CD4-positive, alpha-beta T cell (primary cell): ENCODE results near the gene SLC22A9. TPM values are rescaled to one million over a fixed set of nuclear protein-coding genes. Genes with fewer than 3 reads are reported as not detected.

ENCODE experiments used
- ATAC-seq: fragments of 200-7000 bp; cut with Tn5 transposase; one replicate; pipeline ENCODE4 v1.10.0; 2022; ENCODE audit warnings: mild to moderate bottlenecking; ENCODE audit not compliant: poor library complexity
- CTCF ChIA-PET: fragments of 350-600 bp; sonication (Branson Sonifier 250); formaldehyde crosslinking; loops from one replicate; lab custom pipeline; 2021; ENCODE audit warnings: antibody characterized with exemption, inconsistent platforms; lab: Charles Lee
- POLR2A ChIA-PET: fragments of 350-600 bp; sonication (Branson Sonifier 250); formaldehyde crosslinking; loops from one replicate; lab custom pipeline; 2021; ENCODE audit warnings: antibody characterized with exemption, inconsistent platforms; lab: Charles Lee
- DNase-seq, 14 experiments: peaks; one replicate each; pipeline ENCODE4 v3.0.0-alpha.2; 2013 to 2020; ENCODE audit warnings: mixed read lengths in 2 of 14
- H3K27ac ChIP-seq, 2 donors: one replicate each; pipeline versions ENCODE4 v1.5.1 to v1.7.0; 2013; ENCODE audit warnings: low read length in 2 of 2, low read depth in 1 of 2, mild to moderate bottlenecking in 1 of 2
- H3K27me3 ChIP-seq, 2 experiments: 1 replicate in 1 of 2; 2 replicates in 1 of 2; pipeline versions ENCODE4 v1.6.1 to v1.7.0; 2013; ENCODE audit warnings: low read length in 2 of 2, control low read depth in 1 of 2, mild to moderate bottlenecking in 1 of 2, moderate library complexity in 1 of 2; ENCODE audit not compliant: insufficient read depth in 2 of 2, control insufficient read depth in 1 of 2
- H3K36me3 ChIP-seq: one replicate; pipeline ENCODE4 v1.6.1; 2013; ENCODE audit warnings: low read length, control low read depth; ENCODE audit not compliant: insufficient read depth
- H3K4me1 ChIP-seq: one replicate; pipeline ENCODE4 v1.6.1; 2013; ENCODE audit warnings: low read length, control low read depth; ENCODE audit not compliant: insufficient read depth
- H3K4me3 ChIP-seq: one replicate; pipeline ENCODE4 v1.5.1; 2013; ENCODE audit warnings: mild to moderate bottlenecking, low read length, moderate library complexity
- H3K9me3 ChIP-seq, 2 experiments: 1 replicate in 1 of 2; 2 replicates in 1 of 2; pipeline versions ENCODE4 v1.6.1 to v1.7.0; 2013; ENCODE audit warnings: low read length in 2 of 2, mild to moderate bottlenecking in 2 of 2, control low read depth in 1 of 2, moderate library complexity in 1 of 2; ENCODE audit not compliant: control insufficient read depth in 1 of 2, insufficient read depth in 1 of 2
- H3K27ac Mint-ChIP-seq: one replicate; pipeline ENCODE4 v1.8.0; 2020; ENCODE audit warnings: mixed read lengths
- H3K27me3 Mint-ChIP-seq: one replicate; pipeline ENCODE4 v1.8.0; 2021; ENCODE audit warnings: mixed read lengths
- H3K36me3 Mint-ChIP-seq: one replicate; pipeline ENCODE4 v1.8.0; 2021; ENCODE audit warnings: low read depth, mixed read lengths
- H3K4me1 Mint-ChIP-seq: one replicate; pipeline ENCODE4 v1.8.0; 2021; ENCODE audit warnings: low read depth, mixed read lengths
- H3K4me3 Mint-ChIP-seq: one replicate; pipeline ENCODE4 v1.8.0; 2020; ENCODE audit warnings: mild to moderate bottlenecking, mixed read lengths
- H3K9me3 Mint-ChIP-seq: one replicate; pipeline ENCODE4 v1.8.0; 2020; ENCODE audit warnings: mixed read lengths
- intact Hi-C, 2 experiments: fragments of 100-400 bp; cut with DNase I in 1 of 2; cut with micrococcal nuclease in 1 of 2; formaldehyde crosslinking; loops; one replicate each; pipeline versions ENCODE4 v1.15.1 to v1.9.0; 2023 to 2025; cut with DNase I, micrococcal nuclease
- total RNA-seq, 174 experiments: library from RNA in 2 of 174; stranded (reverse) in 2 of 174; gene quantifications; one replicate each; pipeline ENCODE4 v1.2.3 and lab custom pipeline; 2021 to 2026
- TF ChIP-seq, protein P1 (sequence below): fragments of 200-600 bp; IDR thresholded peaks from one replicate; pipeline ENCODE4 v1.8.0; 2022; ENCODE audit warnings: antibody characterized with exemption, mild to moderate bottlenecking

The SLC22A9 gene
- total RNA-seq, 2 experiments from 2014 or later, result not detected

DNA sequence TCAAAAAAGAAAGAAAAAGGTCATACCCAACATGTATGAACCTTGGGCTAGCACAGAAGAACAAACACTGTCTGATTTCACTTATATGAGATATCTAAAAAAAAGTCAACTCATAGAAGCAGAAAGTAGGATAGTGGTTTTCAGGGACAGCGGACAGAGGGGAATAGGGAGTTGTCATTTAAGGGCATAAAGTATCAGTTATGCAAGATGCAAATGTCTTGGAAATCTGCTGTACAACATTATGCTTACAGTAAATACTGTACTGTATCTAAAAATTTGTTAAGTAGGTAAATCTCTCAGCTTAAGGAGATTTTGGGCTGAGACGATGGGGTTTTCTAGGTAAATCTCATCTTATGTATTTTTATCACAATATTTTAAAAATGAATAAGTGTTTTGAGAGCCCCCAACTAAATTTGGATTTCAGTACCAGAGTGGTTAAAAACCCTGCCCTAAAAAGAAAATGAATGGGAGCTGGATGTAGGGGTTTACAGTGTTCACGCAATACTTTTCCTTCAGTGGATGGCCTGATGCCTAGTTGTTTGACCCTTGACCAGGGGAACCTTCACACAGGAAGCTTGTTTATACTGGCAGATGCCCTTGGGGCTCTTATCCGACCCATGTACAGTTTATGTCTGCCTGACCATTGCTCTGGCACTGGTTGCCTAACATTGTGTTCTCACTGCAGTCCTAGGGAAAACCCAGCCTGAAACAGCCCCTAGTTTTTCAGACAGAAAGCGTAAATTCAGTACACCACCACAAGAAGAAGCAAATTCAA, 34.8 kb downstream of the SLC22A9 start:
- Histone ChIP-seq H3K4me1 (no peaks in the 10 kb centered on the region), H3K27me3 (peaks cover 0 to 11% of the 10 kb centered on the region in 2 experiments), H3K9me3 (no peaks in the 10 kb centered on the region), H3K27ac (no peak overlapping the region), H3K4me3 (no peak overlapping the region), H3K36me3 (no peaks in the 10 kb centered on the region)
- no peak for DNase-seq
- intact Hi-C loops, result no loop called here
- no peak for ATAC-seq
- Mint-ChIP-seq H3K27me3 (peaks cover 43% of the 10 kb centered on the region), H3K9me3 (no peaks in the 10 kb centered on the region), H3K4me3 (no peak overlapping the region), H3K27ac (no peak overlapping the region), H3K36me3 (no peaks in the 10 kb centered on the region), H3K4me1 (no peaks in the 10 kb centered on the region)
- TF ChIP-seq, protein P1, sequence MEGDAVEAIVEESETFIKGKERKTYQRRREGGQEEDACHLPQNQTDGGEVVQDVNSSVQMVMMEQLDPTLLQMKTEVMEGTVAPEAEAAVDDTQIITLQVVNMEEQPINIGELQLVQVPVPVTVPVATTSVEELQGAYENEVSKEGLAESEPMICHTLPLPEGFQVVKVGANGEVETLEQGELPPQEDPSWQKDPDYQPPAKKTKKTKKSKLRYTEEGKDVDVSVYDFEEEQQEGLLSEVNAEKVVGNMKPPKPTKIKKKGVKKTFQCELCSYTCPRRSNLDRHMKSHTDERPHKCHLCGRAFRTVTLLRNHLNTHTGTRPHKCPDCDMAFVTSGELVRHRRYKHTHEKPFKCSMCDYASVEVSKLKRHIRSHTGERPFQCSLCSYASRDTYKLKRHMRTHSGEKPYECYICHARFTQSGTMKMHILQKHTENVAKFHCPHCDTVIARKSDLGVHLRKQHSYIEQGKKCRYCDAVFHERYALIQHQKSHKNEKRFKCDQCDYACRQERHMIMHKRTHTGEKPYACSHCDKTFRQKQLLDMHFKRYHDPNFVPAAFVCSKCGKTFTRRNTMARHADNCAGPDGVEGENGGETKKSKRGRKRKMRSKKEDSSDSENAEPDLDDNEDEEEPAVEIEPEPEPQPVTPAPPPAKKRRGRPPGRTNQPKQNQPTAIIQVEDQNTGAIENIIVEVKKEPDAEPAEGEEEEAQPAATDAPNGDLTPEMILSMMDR, result no peak
- CTCF ChIA-PET, result no interaction called here
- POLR2A ChIA-PET, result no interaction called here

DNA sequence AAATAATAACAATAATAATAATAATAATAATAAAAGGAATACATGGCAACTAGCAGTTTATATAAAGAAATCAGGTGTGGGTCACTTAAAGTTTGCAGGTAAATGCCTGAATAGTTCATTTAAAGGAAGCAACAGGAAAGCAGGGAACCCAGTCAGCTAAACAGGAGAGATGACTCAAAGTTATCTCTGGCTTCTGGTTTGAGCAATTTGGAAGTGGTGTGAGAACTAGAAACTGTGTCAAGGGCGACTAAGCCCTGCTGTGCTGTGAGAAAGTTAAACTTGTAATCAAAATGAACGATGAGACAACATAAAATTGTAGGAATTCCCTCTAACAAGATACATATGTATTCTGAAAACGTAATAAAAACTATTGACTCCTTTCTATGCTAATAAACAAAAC, 35.5 kb downstream of the SLC22A9 start:
- H3K27me3 Mint-ChIP-seq, result peaks cover 43% of the 10 kb centered on the region
- H3K9me3 ChIP-seq, result no peaks in the 10 kb centered on the region
- H3K27ac Mint-ChIP-seq, result no peak overlapping the region
- no peaks in the 10 kb centered on the region for H3K36me3 Mint-ChIP-seq
- ATAC-seq, result no peak
- H3K4me3 ChIP-seq, result no peak overlapping the region
- H3K4me1 Mint-ChIP-seq, result no peaks in the 10 kb centered on the region
- no peaks in the 10 kb centered on the region for H3K36me3 ChIP-seq
- H3K9me3 Mint-ChIP-seq, result no peaks in the 10 kb centered on the region
- intact Hi-C loops, result no loop called here
- no peak overlapping the region for H3K27ac ChIP-seq
- H3K4me3 Mint-ChIP-seq, result no peak overlapping the region
- DNase-seq, result no peak
- TF ChIP-seq, protein P1, result no peak
- CTCF ChIA-PET, result no interaction called here
- no peaks in the 10 kb centered on the region for H3K4me1 ChIP-seq
- peaks cover 0 to 11% of the 10 kb centered on the region in 2 experiments for H3K27me3 ChIP-seq
- POLR2A ChIA-PET, result no interaction called here

DNA sequence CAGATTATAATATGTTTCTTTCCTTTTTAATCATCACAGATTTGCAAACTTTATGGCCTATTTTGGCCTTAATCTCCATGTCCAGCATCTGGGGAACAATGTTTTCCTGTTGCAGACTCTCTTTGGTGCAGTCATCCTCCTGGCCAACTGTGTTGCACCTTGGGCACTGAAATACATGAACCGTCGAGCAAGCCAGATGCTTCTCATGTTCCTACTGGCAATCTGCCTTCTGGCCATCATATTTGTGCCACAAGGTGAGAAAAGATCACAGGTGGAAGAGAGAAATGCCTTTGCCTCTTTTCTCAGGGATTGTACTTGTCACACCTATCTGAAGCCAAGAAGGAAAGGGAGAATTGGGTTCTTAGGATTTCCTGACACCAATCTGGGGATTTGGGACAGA, 36.9 kb downstream of the SLC22A9 start:
- ChIA-PET POLR2A (no interaction called here), CTCF (no interaction called here)
- peaks cover 30% of the 10 kb centered on the region for H3K27me3 Mint-ChIP-seq

More for the DNA sequence above, 36.9 kb downstream of the SLC22A9 start:
- Histone ChIP-seq H3K9me3 (no peaks in the 10 kb centered on the region), H3K4me3 (no peak overlapping the region), H3K27me3 (peaks cover 4 to 11% of the 10 kb centered on the region in 2 experiments), H3K36me3 (no peaks in the 10 kb centered on the region), H3K4me1 (no peaks in the 10 kb centered on the region), H3K27ac (no peak overlapping the region)
- H3K4me3 Mint-ChIP-seq, result no peak overlapping the region
- H3K9me3 Mint-ChIP-seq, result no peaks in the 10 kb centered on the region
- TF ChIP-seq, protein P1, result no peak
- no peaks in the 10 kb centered on the region for H3K4me1 Mint-ChIP-seq
- H3K36me3 Mint-ChIP-seq, result no peaks in the 10 kb centered on the region
- intact Hi-C loops, result no loop called here
- ATAC-seq (no peak), DNase-seq (no peak)
- no peak overlapping the region for H3K27ac Mint-ChIP-seq
